Measurements from ENCODE around the gene RGS3.

Gene RGS3

DNA sequence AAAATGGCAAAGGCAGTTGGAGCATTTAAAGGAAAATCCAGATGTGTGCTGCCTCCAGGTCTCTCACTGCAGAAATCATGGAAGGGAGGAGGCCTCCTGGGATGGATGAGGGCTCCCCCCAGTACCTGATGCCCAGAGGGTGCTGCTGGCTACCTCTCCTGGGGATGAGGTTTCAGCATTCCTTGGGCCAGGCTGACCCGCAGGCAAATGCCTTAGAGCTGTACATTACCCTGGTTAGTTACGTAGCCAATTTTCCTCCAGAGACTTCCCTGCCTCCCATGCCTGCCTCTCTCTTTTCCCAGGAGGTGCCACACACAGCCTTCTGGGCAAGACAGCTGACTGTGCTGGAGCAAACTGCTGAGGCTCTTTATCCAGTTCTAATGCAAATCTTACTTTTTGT lies 65.3 kb downstream of the RGS3 start:
- DNase-seq: no peak
- no peak overlapping the region for H3K27ac Mint-ChIP-seq
- no peaks in the 10 kb centered on the region for H3K27me3 Mint-ChIP-seq
- peaks cover 12% of the 10 kb centered on the region for H3K36me3 Mint-ChIP-seq
- CTCF ChIA-PET: no interaction called here
- H3K9me3 Mint-ChIP-seq: no peaks in the 10 kb centered on the region
- no peak overlapping the region for H3K4me3 Mint-ChIP-seq
- H3K4me1 Mint-ChIP-seq: peaks cover 14% of the 10 kb centered on the region

DNA sequence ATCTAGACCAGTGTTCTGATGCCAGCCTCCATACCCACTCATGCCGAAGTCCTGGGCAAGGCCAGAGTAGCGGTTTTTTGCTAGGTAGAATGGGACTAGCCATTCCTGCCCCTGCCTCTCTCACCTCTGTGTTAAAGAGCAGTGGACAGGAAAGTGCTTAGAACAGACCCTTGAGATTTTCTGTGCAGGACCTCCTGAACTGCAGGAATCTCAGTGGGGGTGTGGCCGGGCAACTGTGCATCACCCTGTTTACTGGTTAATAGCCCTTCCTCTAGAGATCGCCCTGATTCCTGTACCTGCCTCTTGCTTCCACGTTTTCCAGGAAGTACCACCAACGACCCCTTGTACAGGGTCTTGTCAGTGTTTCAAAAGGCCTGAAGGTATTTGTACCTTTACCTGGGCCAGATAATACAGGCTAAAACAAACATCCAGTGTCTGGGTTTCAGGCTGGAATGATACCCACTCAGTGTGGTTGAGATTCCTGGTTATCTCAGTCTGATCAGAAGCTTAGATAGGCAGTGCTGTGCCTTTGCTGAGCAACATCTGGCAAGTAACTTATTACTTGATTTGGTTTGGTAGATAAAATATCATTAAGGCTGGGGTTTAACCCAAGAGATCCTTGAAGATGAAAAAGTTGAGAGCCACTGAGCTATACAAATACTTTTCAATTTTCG lies 65.9 kb downstream of the RGS3 start:
- Mint-ChIP-seq H3K4me3 (no peak overlapping the region), H3K36me3 (peaks cover 10% of the 10 kb centered on the region), H3K9me3 (no peaks in the 10 kb centered on the region), H3K4me1 (peaks cover 7% of the 10 kb centered on the region), H3K27ac (no peak overlapping the region), H3K27me3 (no peaks in the 10 kb centered on the region)
- DNase-seq: peak; percentile 13
- CTCF ChIA-PET: no interaction called here

DNA sequence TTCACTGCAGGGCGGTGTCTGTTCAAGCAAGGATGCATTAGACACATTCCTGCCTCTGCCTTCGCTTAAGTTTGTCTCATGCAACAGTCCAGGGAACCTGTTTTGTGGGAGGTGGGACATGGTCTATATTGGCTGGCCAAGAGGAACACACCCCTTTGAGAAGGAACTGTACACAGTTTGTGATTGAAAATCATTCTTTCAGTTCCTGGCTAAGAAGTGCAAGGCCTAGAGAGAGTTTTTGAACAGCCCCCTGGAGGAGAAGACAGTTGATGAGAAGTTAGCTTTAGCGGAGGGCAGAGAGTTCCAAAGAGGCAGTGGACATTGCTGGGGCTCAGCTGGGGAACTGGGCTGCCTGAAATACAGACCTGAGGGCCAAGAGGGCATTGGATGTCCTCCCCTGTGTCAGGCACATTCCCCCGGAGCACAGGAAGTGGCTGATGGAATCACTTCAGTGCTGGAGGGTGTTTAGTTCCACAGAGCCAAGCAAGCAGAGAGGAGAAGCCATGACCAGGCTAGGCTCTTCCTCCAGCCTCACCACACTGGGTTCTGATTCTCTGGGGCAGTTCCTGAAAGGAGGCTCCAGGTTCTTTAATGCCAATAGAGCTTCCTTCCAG lies 66.6 kb downstream of the RGS3 start:
- DNase-seq: peak; percentile 12
- Mint-ChIP-seq H3K4me3 (no peak overlapping the region), H3K36me3 (peaks cover 10% of the 10 kb centered on the region), H3K9me3 (no peaks in the 10 kb centered on the region), H3K4me1 (peaks cover under 1% of the 10 kb centered on the region), H3K27me3 (no peaks in the 10 kb centered on the region), H3K27ac (no peak overlapping the region)
- CTCF ChIA-PET: interaction anchor here (1.0 kb wide), 1 partner anchor 18 kb away, joined by 3 read pairs; no protein-coding TSS in a partner anchor

DNA sequence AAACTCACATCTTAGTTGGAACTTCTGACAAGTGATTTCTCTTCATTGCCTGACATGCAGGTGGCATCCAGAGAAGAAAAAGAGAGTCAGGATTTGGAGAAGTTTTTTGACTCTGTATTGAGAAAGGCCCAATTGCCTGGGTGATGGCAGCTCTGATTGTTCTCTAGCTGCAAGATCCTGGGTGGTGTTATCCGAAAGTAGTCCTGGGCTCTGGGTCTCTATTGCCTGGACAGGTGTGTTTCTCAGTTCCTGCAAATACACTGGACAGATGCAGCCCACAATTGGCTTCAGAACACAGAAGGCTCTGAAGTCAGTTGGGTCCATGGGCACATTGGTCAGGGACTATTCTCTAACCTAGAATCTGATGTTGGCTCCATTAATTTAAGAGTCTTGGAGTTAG lies 67.4 kb downstream of the RGS3 start:
- no peak overlapping the region for H3K4me3 Mint-ChIP-seq
- no peaks in the 10 kb centered on the region for H3K4me1 Mint-ChIP-seq
- H3K27me3 Mint-ChIP-seq: no peaks in the 10 kb centered on the region
- H3K27ac Mint-ChIP-seq: no peak overlapping the region
- DNase-seq: no peak
- peaks cover 10% of the 10 kb centered on the region for H3K36me3 Mint-ChIP-seq
- no peaks in the 10 kb centered on the region for H3K9me3 Mint-ChIP-seq
- CTCF ChIA-PET: interaction anchor here (1.0 kb wide), 1 partner anchor 18 kb away, joined by 3 read pairs; no protein-coding TSS in a partner anchor

DNA sequence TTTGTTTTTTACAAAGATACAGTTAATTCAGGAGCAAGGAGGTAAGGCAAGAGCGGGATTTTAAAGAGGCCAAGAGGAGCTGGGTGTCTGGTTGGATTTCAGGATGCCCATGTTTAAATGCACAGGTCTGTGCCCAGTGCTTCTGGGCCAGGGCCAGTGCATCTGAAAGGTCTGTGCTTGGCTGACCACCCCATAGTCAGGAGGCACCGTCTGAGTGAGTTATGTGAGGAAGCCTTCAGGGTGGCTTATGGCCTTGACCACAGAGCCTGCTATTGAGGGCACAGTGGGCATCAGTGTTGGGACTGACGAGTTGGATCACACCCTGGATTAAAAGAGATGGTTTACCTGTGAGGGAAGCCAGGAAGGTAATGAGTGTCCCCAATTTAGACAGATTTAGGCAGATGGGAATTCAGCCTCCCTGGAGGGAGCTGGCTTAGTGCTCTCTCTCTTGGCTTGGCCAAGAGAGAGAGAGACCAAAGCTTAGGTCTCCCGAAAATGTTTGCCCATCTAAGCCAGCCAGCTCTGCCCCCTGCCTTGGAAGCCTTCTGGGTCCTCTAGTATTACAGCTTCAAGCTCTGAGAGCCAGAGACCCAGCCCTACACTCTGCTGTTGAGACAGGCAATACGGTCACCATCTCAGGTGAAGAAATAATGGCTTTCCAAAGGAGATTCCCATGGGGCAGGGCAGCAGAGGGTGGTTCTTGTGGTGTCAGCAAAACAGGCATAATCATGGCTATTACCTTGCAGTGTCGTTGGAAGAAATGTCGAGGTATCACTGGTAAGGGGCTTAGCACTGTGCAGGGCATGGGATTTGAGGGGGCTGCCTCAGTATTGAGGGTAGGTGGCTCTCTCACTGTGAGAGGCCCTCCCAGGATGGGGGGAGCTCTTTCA lies 68.6 kb downstream of the RGS3 start:
- no peaks in the 10 kb centered on the region for H3K9me3 Mint-ChIP-seq
- H3K27me3 Mint-ChIP-seq: no peaks in the 10 kb centered on the region
- CTCF ChIA-PET: no interaction called here
- DNase-seq: peak; percentile 8
- H3K27ac Mint-ChIP-seq: no peak overlapping the region
- peaks cover 10% of the 10 kb centered on the region for H3K36me3 Mint-ChIP-seq
- H3K4me1 Mint-ChIP-seq: no peaks in the 10 kb centered on the region
- H3K4me3 Mint-ChIP-seq: no peak overlapping the region

DNA sequence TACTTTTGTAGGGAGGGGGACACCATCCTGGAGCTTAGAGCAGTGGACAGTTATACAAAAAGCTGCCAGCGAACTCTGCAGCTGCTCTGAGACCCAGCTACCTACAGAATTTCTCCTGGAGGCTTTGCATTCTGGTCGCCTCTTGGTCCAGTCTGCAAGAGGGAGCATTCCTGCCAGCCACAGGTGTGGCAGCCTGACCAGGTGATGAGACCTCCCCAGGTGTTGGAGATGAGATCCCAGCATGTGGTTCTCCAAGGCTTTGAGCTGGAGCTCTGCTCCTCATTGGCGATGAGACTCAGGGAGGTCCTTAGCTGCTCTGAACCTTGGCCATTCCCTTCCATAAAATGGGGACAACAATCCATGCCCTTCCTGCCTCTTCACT lies 69.3 kb downstream of the RGS3 start:
- DNase-seq: peak; percentile 5
- H3K36me3 Mint-ChIP-seq: peaks cover 10% of the 10 kb centered on the region
- H3K27me3 Mint-ChIP-seq: no peaks in the 10 kb centered on the region
- H3K4me1 Mint-ChIP-seq: no peaks in the 10 kb centered on the region
- no peak overlapping the region for H3K27ac Mint-ChIP-seq
- H3K9me3 Mint-ChIP-seq: no peaks in the 10 kb centered on the region
- CTCF ChIA-PET: no interaction called here
- no peak overlapping the region for H3K4me3 Mint-ChIP-seq

DNA sequence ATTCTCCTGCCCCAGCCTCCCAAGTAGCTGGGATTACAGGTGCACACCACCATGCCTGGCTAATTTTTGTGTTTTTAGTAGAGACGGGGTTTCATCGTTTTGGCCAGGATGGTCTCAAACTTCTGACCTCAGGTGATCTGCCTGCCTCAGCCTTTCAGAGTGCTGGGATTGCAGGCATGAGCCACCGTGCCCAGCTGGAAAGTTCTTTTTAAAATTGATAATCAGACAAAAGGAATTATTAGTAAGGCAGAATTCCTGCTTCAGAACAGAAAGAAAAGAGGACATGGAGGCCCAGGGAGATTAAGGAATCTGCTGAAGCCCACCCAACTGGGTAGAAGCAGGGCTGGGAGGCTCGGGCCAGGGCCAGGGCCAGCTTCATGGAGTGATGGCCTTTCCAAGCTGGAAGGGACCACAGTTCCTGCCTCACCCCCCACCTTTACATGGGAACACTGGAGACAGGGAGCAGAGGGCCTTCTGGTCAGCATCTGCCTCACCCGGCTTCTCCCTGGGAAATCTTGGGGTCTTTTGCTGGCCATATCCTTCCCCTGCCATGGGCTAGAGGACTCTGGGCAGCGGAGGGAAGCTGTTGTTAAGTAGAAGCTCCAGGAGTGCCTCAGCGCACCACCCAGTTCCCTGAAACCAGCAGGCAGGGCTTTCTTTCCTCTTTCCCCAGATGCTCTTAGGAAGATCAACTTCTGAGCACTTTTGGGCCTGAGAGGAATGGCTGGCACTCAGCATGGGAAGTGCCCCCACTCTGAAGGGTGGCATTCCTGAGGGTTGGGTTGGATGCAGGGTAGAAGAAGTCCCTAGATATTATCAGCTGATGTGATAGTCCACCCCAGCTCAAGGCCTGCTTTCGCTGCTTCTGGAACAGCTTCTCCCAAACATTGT lies 70.1 kb downstream of the RGS3 start:
- CTCF ChIA-PET: no interaction called here
- Mint-ChIP-seq H3K27ac (no peak overlapping the region), H3K4me1 (no peaks in the 10 kb centered on the region), H3K4me3 (no peak overlapping the region), H3K27me3 (no peaks in the 10 kb centered on the region), H3K9me3 (no peaks in the 10 kb centered on the region), H3K36me3 (peaks cover 10% of the 10 kb centered on the region)
- peak; percentile 3 for DNase-seq

DNA sequence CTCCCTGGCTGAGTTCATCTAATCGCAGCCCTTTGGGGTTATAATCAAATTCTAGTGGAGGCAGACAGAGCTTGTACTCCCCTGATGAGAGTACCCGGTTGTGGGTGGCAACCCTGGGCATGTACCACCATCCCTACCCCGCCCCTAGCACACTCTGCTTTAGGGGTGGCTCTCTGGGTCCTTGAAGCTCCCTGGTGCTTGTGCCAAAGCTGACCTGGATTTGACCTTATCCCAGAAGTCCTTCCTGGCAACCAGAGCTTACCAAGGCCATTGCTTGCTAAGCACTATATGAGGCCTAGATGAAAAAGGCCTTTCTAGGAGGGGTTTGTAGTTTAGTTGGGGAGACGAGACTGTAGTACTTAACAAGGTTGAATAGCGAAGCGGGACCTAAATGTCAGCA lies 72.2 kb downstream of the RGS3 start:
- Mint-ChIP-seq H3K4me1 (no peaks in the 10 kb centered on the region), H3K27ac (no peak overlapping the region)

DNA sequence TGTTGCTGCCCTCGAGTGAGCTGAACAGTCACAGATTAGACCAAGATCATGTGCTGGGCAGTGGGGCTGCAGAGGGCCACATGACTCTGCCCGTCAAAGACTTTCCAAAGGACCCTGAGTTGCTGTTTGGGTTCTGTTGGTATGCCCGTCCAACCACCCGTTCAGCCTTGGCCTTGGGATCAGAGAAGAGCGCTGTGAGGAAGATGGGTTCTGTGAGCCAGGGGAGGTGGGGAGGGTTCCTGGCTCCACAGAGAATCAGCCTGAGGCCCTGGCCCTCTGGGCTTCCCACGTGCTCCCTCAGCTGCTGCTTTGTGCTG lies 72.6 kb downstream of the RGS3 start:
- DNase-seq: peak; percentile 11
- peaks cover 4% of the 10 kb centered on the region for H3K36me3 Mint-ChIP-seq
- CTCF ChIA-PET: interaction anchor here (0.7 to 1.3 kb wide), 2 partner anchors 43 to 90 kb away, joined by 3 to 4 read pairs; no protein-coding TSS in a partner anchor
- no peaks in the 10 kb centered on the region for H3K27me3 Mint-ChIP-seq
- H3K4me3 Mint-ChIP-seq: no peak overlapping the region
- no peaks in the 10 kb centered on the region for H3K9me3 Mint-ChIP-seq
- H3K4me1 Mint-ChIP-seq: no peaks in the 10 kb centered on the region
- H3K27ac Mint-ChIP-seq: no peak overlapping the region

More for the DNA sequence above, 72.2 kb downstream of the RGS3 start:
- Mint-ChIP-seq H3K36me3 (peaks cover 7% of the 10 kb centered on the region), H3K4me3 (no peak overlapping the region), H3K27me3 (no peaks in the 10 kb centered on the region), H3K9me3 (no peaks in the 10 kb centered on the region)
- DNase-seq: peak; percentile 3
- CTCF ChIA-PET: interaction anchor here (0.7 to 1.3 kb wide), 2 partner anchors 43 to 90 kb away, joined by 3 to 4 read pairs; no protein-coding TSS in a partner anchor

DNA sequence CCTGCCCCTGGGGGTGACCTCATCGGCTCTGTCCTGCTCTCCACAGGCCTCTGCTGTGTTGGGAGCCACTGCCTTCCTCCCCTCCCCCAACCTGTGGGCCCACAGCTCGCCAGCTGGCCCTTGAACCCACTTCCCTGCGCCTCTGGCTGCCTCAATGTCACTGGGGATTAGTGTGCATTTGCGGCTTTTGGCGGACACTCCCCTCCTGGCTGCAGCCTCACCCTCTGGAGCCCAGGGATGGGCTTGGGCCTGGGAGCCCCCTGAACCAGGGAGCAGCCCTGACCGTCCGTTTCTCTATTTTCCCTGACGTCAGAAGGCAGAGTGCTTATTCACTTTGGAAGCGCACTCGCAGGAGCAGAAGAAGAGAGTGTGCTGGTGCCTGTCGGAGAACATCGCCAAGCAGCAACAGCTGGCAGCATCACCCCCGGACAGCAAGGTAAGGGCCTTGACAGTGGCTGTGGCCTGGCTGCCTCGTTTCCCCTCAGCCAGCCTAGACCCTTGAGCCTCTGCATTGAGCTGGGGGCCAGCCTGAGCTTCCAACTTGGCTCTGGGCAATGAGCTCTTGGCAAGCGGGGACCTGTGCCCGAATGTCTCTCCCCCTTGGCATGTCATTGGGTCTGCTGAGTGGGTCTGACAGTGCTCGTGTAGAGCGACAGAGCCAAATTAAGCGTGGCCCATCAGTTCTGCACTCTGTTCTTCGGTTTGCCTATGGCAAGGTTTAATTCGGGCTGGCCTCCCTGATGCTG lies 73.1 kb downstream of the RGS3 start:
- H3K27ac Mint-ChIP-seq: no peak overlapping the region
- H3K4me3 Mint-ChIP-seq: no peak overlapping the region
- no peaks in the 10 kb centered on the region for H3K4me1 Mint-ChIP-seq
- peak; percentile 14 for DNase-seq
- CTCF ChIA-PET: interaction anchor here (0.7 to 1.3 kb wide), 2 partner anchors 42 to 90 kb away, joined by 3 to 4 read pairs; no protein-coding TSS in a partner anchor
- H3K36me3 Mint-ChIP-seq: peaks cover 1% of the 10 kb centered on the region
- H3K27me3 Mint-ChIP-seq: no peaks in the 10 kb centered on the region
- no peaks in the 10 kb centered on the region for H3K9me3 Mint-ChIP-seq

DNA sequence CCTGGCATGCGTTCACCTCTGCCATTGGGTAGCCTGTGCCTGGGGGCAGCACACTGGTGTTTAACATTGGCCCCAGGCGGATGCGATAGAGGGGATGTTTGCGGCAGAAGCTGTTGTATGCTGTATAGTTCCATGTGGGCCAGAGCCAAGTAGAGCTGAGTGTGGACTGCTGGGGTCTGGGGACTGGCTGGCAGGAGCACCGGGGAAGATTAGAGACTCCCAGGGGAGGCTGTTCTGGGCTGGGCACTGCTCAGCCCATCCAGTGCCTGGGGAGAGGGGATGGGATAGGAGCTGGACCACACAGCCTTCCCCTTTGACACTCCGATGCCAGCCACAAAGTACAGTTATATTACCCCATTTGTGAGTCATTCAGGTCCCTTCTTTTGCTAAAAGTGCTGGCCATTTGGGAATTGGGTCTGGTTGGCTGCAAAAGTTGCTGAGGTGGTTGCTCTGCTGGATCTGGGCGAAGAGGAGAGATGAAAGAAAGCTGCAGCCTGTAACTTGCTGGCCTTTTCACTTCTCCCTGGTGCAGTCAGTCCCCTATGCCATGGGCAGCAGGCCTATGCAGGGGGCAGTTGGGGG lies 73.8 kb downstream of the RGS3 start:
- CTCF ChIA-PET: interaction anchor here (0.6 to 1.0 kb wide), 2 partner anchors 405 to 754 kb away, joined by 3 read pairs; no protein-coding TSS in a partner anchor
- no peaks in the 10 kb centered on the region for H3K27me3 Mint-ChIP-seq
- H3K36me3 Mint-ChIP-seq: peaks cover 1% of the 10 kb centered on the region
- H3K4me3 Mint-ChIP-seq: no peak overlapping the region
- no peaks in the 10 kb centered on the region for H3K4me1 Mint-ChIP-seq
- no peak overlapping the region for H3K27ac Mint-ChIP-seq
- DNase-seq: no peak
- H3K9me3 Mint-ChIP-seq: no peaks in the 10 kb centered on the region

DNA sequence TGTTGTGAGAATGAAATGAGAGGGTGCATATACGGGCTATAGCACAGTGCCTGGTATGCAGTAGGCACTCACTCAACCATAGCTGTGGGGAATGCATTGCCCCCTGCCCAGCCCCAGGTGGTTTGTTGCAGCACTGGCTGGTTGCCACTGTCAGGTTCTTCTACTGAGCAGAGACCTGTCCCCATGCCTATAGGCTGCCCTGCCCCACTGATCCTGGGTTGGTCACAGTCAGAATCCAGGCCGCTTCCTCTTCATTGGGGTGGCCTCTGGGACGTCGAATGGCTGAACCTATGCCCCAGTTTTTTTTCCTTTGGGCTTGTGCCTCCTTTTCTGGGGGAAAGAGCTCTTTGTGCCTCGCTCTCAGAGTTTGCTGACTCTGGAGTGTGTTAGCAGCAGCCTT lies 74.6 kb downstream of the RGS3 start:
- CTCF ChIA-PET: interaction anchor here (1.0 kb wide), 1 partner anchor 753 kb away, joined by 3 read pairs; no protein-coding TSS in a partner anchor
- no peaks in the 10 kb centered on the region for H3K9me3 Mint-ChIP-seq
- no peak overlapping the region for H3K27ac Mint-ChIP-seq
- H3K36me3 Mint-ChIP-seq: peaks cover 1% of the 10 kb centered on the region
- DNase-seq: no peak
- H3K4me3 Mint-ChIP-seq: no peak overlapping the region
- no peaks in the 10 kb centered on the region for H3K4me1 Mint-ChIP-seq
- no peaks in the 10 kb centered on the region for H3K27me3 Mint-ChIP-seq

All from activated naive CD4-positive, alpha-beta T cell treated with anti-CD3 and anti-CD28 coated beads, Interleukin-2, amount 10 ng/mL, durations not matched to agents 7 days and 5 days (primary cell).